Lower lobe of right lung (tissue), 2 donors: ENCODE measurements around the gene PVALB. TPM values are rescaled to one million over a fixed set of nuclear protein-coding genes. Genes with fewer than 3 reads are reported as not detected.

Experiments
- ATAC-seq, 2 donors: fragments of 200-7000 bp; cut with Tn5 transposase; one replicate each; pipeline ENCODE4 v1.9.1; 2020 to 2022; ENCODE audit warnings: mild to moderate bottlenecking in 2 of 2, moderate library complexity in 2 of 2
- DNase-seq: peaks from one replicate; pipeline ENCODE4 v3.0.0-alpha.2; 2020
- H3K27ac ChIP-seq: fragments of 200-600 bp; one replicate; pipeline ENCODE4 v1.8.0; 2022
- H3K27me3 ChIP-seq: fragments of 200-600 bp; one replicate; pipeline ENCODE4 v1.8.0; 2022; ENCODE audit warnings: low read depth
- H3K36me3 ChIP-seq: fragments of 200-600 bp; one replicate; pipeline ENCODE4 v1.8.0; 2022; ENCODE audit warnings: mild to moderate bottlenecking
- H3K4me1 ChIP-seq: fragments of 200-600 bp; one replicate; pipeline ENCODE4 v1.8.0; 2022
- H3K4me3 ChIP-seq: fragments of 200-600 bp; one replicate; pipeline ENCODE4 v1.8.0; 2022; ENCODE audit warnings: mild to moderate bottlenecking
- H3K9me3 ChIP-seq: fragments of 200-600 bp; one replicate; pipeline ENCODE4 v1.8.0; 2022
- CTCF ChIP-seq: fragments of 200-600 bp; IDR thresholded peaks from one replicate; pipeline ENCODE4 v1.8.0; 2022; ENCODE audit warnings: antibody characterized with exemption, mild to moderate bottlenecking
- intact Hi-C: fragments of 100-400 bp; cut with DNase I; formaldehyde crosslinking; loops from one replicate; pipeline ENCODE4 v1.11.0; 2022
- total RNA-seq: library from RNA; stranded (reverse); fragmentation: NEBNext Ultra II Directional; extraction: Animal tissue kit (Norgen Biotek cat#: 25700); gene quantifications from one replicate; pipeline ENCODE4 v1.2.1, GENCODE V29; 2021
- donor health status: DM: no; HTN: yes; CAD: no; lungs with severe emphysema.

The PVALB gene
- total RNA-seq, 1 donor from 2014 or later = 4.5 TPM

DNA sequence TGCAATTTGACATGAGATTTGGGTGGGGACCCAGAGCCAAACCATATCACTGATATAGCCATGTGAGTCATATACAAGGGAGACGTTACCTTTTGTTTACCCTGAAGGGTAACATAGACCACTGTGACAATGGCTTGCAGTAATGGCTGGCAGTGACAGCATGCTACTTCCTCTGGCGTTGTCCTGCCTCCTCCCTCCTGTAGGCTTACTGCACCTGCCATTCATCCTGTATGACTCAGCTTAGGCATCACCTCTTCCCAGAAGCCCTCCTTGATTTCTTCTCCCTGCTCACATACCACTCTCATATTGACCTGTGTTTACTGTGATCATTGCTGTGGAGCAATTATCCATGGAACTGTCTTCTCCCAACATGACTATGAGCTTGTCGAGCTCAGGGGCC, 12.0 kb upstream of the PVALB start:
- H3K4me3 ChIP-seq = no peak overlapping the region
- no peak for TF ChIP-seq CTCF
- ATAC-seq (peak; percentile 19 to 45), DNase-seq (no peak)
- no peak overlapping the region for H3K27ac ChIP-seq
- no peaks in the 10 kb centered on the region for H3K36me3 ChIP-seq
- H3K9me3 ChIP-seq = no peaks in the 10 kb centered on the region
- H3K27me3 ChIP-seq = peaks cover 22% of the 10 kb centered on the region
- intact Hi-C loops = no loop called here
- H3K4me1 ChIP-seq = peaks cover 5% of the 10 kb centered on the region

DNA sequence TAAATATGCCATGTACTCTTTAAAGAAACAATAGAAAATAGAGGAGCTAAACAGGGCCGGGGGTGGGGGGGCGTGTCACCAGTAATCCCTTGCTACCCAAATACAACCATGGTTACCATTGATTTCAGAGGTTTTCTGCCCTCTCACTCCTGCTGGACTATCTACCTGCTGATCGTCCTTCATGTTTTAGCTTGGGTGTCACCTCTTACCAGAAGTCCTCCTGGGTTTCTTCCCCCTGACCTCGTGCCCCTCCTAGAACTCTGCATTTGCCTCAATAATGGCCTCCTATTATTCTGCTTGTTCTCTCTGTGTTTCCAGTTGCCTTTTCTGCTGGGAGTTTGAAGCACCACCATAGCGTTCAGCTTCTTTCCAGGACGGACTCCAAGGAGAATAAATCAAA, 9.4 kb upstream of the PVALB start:
- H3K9me3 ChIP-seq = no peaks in the 10 kb centered on the region
- no peak overlapping the region for H3K27ac ChIP-seq
- H3K36me3 ChIP-seq = no peaks in the 10 kb centered on the region
- no peaks in the 10 kb centered on the region for H3K4me1 ChIP-seq
- DNase-seq (no peak), ATAC-seq (no peak)
- TF ChIP-seq CTCF = no peak
- no peak overlapping the region for H3K4me3 ChIP-seq
- intact Hi-C loops = no loop called here
- peaks cover 27% of the 10 kb centered on the region for H3K27me3 ChIP-seq

DNA sequence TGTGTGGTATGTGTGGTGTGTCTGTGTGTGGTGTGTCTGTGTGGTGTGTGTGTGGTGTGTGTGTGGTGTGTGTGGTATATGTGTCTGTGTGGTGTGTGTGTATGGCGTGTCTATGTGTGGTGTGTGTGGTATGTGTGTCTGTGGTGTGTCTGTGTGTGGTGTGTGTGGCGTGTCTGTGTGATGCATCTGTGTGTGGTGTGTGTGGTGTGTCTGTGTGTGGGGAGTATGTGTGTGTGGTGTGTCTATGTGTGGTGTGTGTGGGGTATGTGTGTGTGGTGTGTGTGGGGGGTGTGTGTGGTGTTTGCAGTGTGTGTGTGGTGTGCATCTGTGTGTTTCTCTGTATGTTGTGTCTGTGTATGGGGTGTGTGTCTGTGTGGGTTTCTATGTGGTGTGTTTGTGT, 7.8 kb upstream of the PVALB start:
- ATAC-seq (no peak), DNase-seq (no peak)
- H3K27ac ChIP-seq = no peak overlapping the region
- H3K4me3 ChIP-seq = no peak overlapping the region
- no peaks in the 10 kb centered on the region for H3K36me3 ChIP-seq
- H3K9me3 ChIP-seq = no peaks in the 10 kb centered on the region
- H3K4me1 ChIP-seq = no peaks in the 10 kb centered on the region
- no peak for TF ChIP-seq CTCF
- peaks cover 29% of the 10 kb centered on the region for H3K27me3 ChIP-seq
- intact Hi-C loops = no loop called here

DNA sequence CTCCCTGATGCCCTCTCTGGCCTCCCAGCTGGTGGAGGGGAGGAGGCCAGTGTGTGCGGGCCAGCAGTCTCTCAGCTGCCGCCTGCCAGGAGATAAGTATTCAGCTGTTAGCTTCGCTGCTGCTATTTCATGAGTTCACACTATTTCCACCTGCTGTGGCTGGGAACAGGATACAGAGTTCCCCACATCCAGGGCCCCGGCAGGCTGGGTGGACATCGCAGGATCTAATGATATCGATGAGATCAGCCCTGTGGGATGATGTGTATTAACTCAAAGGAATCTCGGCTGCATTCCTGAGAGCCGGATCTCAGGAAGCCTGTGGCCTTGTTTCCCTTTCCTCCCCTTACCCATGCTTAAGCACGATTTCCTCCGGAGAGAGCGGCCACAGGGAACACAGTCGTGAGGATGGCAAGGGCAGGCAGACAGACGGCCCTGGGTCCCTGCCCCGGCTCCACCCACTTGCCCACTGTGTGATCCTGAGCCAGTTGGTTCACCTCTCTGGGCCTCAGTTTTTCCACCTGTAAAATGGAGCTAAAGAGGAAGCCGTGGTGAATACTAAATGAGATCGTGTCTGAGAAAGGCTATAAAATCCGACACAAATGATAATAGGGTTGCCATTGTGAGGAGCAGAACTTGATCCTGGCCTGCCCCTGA, 6.5 kb upstream of the PVALB start:
- intact Hi-C loops = no loop called here
- TF ChIP-seq CTCF = no peak
- Histone ChIP-seq H3K9me3 (no peaks in the 10 kb centered on the region), H3K27ac (no peak overlapping the region), H3K4me3 (no peak overlapping the region), H3K36me3 (no peaks in the 10 kb centered on the region), H3K27me3 (peaks cover 43% of the 10 kb centered on the region), H3K4me1 (no peaks in the 10 kb centered on the region)
- ATAC-seq = no peak
- no peak for DNase-seq

DNA sequence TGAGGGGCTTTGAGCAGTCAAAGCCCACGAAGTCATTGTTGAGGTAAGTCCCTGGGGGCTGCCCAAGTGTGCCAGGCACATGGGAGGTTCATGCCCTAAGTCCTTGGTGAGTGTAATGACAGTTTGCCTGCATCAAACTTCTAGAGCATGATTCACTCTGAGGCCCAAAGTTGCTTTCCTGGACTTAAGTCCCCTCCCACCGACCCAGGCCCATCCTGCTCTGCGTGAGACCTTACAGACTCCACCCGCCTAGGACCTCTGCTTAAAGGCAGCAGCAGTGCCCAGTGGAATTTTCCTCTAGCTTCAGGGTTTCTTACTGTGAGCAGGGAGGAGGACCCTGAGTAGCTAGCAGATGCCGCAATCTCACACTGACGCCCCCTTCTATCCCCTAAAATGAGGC, 5.7 kb upstream of the PVALB start:
- no peaks in the 10 kb centered on the region for H3K36me3 ChIP-seq
- TF ChIP-seq CTCF = no peak
- H3K4me3 ChIP-seq = no peak overlapping the region
- no peaks in the 10 kb centered on the region for H3K4me1 ChIP-seq
- H3K27me3 ChIP-seq = peaks cover 50% of the 10 kb centered on the region
- intact Hi-C loops = no loop called here
- H3K27ac ChIP-seq = no peak overlapping the region
- DNase-seq (no peak), ATAC-seq (no peak)
- H3K9me3 ChIP-seq = no peaks in the 10 kb centered on the region
